Fibroblast of skin of back (primary cell): ENCODE measurements around the gene PRPF31.
"Not testable (repeated sequence)": the region's sequence is repeated elsewhere in the genome, so short reads cannot be mapped to it uniquely, and the experiment has no call there.

ENCODE experiments used
- DNase-seq: peaks from one replicate; pipeline ENCODE4 v3.0.0-alpha.2; 2013

PRPF31 gene

DNA sequence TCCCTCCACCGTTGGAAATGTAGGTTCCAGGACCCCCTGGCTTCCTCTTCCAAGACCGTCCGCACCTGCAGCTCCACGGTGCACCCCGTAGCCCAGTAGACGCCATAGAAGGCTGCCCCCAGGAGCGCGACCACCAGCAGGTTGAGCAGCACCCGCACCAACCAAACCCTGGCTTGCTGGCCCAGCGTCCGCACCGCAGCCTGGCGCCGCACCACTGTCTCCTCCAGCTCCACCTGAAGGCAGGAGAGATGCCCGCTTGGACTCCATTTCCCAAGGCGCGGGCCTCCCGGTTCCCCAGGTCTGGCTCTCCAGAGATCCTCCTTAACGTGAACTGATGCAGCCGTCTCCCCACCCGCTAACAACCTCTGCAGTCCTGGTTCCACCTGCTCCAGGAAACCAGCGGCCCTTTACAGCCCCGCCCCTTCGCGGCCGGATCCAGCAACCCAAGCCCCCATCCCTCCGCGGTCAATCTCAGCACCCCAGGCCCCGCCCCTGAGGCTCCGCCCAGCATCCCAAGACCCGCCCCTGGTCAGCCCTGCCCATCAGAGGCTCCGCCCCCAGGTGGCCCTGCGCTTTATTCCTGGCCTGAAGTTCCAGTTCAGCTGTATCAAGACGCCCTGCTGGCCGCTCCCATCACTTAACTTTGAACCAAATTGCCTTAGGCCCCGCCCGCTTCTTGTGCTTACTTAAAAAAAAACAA is 49.0 kb downstream of the PRPF31 start:
- DNase-seq, result peak; percentile 65

DNA sequence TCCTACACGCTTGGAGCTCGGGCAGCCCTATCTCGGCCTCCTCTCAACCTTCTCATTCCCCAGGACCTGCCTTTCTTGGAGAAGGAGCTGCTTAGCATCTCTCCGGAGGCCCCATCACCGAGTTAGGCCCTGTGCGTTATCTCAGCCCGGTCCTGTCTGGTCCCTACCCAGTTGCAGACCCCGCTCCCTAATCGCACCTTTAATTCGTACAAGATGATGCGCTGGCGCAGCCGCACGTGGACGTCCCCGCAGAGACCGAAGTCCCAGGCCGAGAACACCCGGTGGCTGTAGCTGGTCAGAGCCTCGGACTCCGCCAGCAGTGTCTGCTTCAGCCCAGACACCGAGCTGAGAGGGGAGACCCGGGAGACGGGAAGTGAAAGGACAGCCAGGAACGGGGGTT is 49.7 kb downstream of the PRPF31 start:
- DNase-seq, result no peak

DNA sequence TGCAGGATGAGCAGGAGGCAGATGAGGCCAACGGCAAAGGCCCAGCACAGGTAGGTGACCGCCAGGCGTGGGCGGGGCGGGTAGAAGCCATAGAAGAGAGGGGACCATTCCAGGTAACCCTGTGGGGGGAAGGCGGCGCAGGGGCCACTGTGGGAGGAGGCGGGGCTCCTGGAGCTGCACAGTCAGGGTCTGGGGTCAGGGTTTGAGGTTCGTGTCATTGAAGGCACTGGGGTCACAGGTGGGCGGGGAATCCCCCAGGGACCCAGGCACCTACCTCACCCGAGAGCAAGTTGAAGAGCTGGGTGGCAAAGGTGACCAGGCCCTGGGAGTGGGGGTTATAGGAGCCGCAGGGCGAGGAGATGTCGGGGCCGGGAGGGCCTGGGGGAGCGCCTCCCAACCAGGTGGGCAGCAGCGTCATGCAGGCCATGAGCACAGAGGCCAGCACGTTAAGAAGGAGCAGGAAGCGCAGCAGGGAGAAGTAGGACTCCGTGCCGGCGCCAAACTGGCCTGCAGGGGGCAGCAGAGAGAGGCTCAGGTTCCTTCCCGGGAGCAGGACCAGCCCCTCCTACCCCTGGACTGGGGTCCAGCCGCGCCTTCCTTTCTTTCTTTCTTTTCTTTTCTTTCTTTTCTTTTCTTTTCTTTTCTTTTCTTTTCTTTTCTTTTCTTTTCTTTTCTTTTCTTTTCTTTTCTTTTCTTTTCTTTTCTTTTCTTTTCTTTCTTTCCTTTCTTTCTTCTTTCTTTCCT is 52.8 kb downstream of the PRPF31 start:
- DNase-seq, result peak; percentile 79

DNA sequence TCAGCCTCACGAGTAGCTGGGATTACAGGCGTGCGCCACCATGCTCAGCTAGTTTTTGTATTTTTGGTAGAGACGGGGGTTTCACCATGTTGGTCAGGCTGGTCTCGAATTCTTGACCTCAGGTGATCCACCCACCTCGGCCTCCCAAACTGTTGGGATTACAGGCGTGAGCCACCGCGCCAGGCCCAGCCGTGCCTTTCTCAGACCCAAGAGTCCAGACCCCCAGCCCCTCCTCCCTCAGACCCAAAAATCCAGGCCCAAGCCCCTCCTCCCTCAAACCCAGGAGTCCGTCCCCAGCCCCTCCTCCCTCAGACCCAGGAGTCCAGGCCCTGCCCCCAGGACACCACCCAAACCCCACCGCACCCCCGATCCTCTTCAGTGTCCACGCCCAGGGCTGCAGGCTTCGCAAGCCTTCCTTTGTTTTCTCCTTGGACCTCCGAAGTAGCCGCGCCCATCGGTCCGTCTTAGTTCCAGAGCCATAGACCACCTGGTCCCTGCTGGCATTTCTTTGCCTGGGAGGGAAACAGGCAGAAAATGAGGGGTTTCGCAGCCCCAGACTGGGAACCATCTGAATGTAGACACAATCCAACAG is 53.7 kb downstream of the PRPF31 start:
- DNase-seq, result no peak

DNA sequence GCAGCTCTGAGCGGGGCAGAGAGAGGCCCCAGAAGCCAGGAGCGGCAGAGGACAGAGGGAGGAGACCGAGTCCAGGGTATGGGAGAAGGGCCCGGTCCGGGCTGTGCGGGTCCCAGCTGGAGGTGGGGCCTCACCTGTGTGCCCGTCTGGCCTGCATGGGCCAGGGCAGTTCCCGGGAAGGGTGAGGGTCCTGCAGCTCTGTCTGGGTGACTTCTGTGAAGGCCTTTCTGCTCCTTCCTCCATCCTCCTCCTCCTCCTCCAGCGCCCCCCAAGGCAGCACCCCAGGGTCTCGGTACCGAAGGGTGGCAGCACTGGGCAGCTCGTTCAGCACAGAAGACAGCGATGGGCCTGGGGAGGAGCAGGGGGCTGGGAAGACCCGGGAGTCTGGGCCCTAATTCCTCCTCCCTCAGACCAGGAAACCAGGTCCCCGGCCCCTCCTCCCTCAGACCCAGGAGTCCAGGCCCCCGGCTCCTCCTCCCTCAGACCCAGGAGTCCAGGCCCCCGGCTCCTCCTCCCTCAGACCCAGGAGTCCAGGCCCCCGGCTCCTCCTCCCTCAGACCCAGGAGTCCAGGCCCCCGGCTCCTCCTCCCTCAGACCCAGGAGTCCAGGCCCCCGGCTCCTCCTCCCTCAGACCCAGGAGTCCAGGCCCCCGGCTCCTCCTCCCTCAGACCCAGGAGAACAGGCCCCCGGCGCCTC is 56.3 kb downstream of the PRPF31 start:
- not testable (repeated sequence) for DNase-seq

DNA sequence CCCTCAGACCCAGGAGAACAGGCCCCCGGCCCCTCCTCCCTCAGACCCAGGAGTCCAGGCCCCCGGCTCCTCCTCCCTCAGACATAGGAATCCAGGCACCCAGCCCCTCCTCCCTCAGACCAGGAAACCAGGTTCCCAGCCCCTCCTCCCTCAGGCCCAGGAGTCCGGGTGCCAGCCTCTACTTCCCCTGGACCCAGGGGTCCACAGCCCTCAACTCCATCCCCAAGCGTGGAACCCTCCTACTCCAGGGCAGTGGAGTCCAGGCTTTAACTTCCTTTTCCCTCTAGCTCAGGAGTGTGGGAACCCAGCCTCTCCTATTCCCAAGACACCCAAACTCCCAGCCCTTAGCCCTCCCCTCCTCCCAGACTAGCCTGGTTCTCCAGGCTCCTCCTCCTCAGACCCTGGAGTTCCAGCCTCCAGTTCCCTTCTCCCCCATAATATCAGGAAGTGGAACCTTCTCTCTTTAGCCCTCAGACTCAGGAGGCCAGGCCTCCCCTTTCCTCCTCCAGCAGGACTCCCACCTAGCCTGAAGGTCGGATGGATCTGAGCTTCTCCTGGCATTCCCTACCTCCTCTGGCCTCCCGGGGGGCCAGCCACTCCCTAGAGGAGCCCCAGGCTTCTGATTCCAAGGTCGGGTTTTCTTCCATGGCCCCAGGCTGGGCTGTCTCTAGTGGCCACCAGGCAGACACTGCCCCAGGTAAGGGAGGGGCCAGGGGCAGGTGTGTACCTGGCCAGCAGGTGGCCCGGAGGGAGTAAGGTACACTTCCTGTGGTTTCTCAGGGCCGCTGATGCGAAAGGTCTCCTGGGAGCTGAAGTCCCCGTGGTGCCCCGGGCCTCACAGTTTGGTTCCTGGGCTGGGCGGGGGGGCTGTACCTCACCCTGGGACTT is 57.2 kb downstream of the PRPF31 start, which contains the start of gene TMC4:
TSS of gene TMC4 (minus strand) at position 690 of the 888 bp plus-strand sequence. CDS start at position 647, 43 bp downstream.
- DNase-seq, result peak; percentile 58

DNA sequence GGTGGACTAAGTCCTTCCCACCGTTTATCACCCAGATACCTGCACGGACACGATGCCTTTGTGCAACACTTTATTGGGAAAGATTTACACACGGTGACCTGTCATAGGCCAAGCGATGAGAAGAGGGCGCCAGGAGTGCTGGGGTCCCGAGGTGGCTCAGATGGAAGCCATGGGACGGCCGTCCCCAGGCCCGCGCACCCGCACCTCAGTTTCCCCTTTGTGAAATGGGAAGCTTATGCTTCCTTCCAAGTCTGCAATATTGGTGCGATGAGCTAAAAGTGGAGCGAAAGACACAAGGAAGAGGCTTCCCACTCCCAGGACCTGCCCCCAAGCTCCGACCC is 57.8 kb downstream of the PRPF31 start:
- DNase-seq, result no peak

DNA sequence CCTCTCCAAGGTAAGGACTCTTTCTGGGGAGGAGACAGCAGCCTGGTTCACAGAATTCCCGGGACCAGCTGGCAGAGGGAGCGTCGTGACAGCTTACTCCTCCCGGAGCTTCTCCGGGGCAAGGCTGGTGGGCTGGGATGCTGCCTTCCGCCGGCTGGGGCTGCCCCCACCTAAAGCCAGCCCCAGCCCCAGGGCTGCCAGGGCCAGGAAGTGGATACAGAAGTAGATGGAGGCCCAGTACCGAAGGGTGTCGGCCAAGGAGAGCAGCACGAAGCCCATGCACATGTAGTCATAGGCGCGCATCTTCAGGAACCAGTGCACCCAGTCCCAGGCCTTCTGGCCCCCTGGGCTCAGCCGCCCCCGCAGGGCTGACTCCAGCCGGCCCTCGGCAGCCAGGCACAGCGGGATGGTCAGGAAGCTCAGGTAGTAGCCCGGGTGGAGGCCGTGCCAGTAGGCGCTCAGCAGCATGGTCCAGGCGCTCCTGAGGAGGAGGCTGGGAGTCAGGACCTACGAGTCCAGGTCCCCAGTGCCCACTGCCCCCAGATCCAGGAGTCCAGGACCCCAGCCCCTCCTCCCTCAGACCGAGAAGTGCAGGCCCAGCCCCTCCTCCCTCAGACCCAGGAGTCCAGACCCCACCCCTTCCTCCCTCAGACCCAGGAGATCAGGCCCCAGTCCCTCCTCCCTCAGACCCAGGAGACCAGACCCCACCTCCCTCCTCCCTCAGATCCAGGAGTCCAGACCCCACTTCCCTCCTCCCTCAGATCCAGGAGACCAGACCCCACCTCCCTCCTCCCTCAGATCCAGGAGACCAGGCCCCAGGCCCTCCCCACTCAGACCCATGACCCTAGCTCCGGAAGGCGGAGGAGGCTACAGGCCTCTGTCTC is 58.6 kb downstream of the PRPF31 start:
- no peak for DNase-seq

DNA sequence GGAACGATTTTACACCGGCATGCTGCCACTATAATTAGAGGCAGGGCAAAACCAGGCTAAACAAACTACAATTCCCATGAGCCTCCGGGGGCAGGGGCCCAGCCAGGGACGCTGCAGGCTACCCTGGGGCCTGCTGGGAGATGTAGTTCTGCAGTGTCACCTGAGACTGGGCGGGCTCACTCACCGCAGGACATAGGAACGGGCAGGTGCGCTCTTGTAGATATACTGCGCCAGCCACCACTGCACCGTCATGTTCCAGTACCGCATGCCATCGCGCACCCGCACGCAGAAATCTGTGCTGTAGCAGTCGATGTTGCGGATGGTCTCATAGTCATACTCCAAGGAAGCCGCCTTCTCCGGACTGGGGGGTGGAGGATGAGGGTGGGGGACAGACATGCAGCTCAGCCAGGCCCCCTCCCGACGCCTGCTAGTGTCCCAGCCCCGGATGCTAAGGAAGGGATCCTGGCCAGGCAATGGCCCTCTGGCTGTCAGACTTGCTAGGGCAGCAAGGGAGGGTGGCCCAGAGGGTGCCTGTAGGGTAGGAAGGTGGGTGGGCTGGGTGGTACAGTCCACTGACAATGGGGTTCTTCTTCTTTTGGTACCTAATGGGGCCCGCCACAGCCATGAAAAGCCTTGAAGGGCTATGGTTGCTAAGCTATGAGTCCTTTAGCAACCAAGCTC is 63.2 kb downstream of the PRPF31 start:
- no peak for DNase-seq

DNA sequence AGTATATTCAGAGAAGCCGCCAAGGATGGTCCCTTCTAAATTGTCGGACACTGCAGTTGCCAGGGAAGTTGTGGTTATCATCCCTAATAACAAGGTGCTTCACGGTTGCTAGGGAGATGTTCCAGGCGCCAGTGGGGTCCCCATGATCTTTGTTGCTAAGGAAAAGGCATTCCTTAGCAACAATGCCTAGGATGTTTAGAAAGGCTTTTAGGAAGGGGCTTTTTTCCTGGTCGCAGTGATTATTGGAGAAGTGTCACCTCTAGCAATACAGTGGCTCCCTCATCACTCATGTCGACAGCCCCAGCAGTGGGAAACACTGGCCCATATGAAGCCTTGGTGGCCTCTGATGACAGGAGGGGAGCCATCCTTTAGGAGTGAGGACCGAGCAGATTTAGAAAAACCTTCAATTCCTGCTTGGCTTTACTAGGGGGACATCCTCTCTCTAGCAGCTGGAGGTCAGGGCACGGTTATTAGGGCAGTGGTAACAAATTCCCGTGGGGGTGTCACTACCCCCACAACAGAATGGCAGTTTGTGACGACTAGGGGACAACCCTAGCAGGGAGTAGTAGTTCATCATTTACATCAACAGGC is 63.8 kb downstream of the PRPF31 start:
- no peak for DNase-seq

DNA sequence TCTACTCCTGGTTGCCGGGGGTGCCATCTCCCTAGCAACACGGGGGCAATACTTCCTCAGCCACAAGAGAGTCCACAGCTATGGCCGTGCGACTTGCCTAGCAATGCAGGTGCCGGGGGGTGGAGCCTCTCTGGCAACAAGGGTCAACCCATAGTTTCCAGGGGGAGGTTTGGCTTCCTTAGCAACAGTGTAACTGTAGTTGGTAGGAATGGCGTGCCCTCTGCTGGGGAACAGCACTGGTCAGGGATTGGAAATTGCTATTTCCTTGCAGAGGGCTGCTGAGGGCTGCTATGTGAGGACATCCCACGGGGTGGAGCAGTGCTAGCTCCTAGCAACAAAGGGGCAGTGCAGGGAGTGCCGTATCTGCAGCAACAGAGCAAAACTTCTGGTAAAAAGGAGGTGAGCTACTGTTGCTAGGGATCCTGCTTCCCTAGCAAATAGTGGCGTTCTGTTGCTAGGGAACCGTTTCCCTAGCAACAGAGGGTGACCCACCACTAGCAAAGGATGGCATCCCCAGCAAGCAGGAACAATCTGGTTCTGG is 64.4 kb downstream of the PRPF31 start:
- DNase-seq, result peak; percentile 52

DNA sequence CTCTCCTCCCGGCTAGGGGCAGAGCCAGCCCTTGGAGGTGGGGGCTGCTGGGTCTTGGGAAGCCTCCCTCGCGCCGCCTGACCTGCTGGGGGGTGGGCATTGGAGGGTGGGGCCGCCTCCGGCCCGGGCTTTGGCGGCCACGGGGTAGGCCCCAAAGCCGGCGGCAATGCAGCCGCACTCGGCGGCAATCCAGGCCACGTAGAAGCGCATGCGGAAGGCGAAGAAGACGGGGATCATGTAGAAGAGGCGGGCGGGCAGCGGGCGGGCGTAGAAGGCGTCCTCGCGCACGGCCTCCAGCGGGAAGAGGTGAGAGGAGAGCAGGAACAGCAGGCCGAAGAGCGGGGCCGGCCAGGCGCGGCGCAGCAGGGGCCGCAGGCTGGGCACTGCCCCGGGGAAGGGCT is 65.1 kb downstream of the PRPF31 start:
- no peak for DNase-seq
